ENCODE measurements around the gene PKNOX2.

The PKNOX2 gene

GRCh38 chr11:125267548-125267947 lies 103.0 kb downstream of the PKNOX2 start:
- no peak for DNase-seq

DNA sequence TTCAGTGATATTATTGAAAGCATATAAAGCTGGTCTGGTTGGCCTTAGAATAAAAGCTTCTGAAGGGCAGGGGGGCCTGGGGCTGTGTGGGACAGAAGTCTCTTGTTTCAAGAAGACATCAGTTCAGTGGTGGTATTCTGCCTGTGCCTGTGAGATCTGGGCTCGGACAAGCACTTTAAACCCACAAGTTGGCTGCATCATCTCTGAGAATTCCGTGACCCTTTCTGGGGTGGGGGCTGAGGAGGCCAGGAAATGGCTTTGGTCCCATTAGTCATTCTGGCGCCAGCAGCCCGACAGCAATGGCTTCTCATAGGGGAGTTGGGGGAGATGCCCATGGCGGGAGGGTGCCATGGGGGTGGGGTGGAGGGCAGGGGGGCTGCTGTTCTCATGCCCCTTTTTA lies 104.1 kb downstream of the PKNOX2 start:
- DNase-seq, result no peak

DNA sequence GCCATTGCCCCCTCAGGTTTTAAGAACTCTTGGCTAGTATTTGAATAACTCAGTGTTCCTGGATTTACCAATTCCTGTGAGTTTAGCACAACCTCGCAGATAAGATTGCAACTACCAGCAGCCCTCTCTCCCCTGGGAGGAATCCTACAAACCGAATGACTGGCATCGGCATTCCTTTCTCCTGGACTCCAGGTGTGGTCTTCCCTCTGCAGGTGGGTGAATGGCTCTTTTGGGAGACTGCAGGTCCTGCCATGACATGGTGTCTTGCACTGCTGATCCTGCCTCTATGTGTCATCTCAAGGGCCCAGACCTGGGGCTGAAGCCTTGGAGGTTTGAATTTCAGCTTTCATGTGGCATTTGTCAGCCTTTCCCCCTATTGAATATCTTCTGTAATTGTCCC lies 105.6 kb downstream of the PKNOX2 start:
- no peak for DNase-seq

GRCh38 chr11:125270711-125271110 lies 106.2 kb downstream of the PKNOX2 start:
- no peak for DNase-seq

- DNase-seq, result no peak
These were observed 107.0 kb downstream of the PKNOX2 start for GRCh38 chr11:125271483-125272091.

GRCh38 chr11:125272092-125272491 lies 107.5 kb downstream of the PKNOX2 start:
- DNase-seq, result no peak

DNA sequence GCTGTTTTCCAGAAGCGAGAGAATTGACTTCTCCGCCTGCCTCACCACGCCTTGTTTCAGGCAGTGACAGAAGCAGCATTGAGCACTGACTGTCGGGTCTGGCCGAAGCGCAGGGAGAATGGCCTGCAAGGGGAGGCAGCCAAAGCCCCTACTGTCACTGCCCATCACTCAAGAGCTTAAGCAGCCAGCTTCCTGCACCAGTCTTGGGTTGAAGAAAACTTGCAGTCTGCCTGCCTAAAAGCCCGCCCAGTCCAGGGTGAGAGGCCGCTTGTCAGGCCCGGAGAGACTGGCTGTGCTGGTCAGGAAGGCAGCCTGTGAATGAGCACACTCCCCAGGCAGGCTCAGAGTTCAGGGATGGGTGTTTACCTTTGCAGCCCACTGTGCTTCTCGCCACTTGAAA lies 108.3 kb downstream of the PKNOX2 start:
- no peak for DNase-seq

DNA sequence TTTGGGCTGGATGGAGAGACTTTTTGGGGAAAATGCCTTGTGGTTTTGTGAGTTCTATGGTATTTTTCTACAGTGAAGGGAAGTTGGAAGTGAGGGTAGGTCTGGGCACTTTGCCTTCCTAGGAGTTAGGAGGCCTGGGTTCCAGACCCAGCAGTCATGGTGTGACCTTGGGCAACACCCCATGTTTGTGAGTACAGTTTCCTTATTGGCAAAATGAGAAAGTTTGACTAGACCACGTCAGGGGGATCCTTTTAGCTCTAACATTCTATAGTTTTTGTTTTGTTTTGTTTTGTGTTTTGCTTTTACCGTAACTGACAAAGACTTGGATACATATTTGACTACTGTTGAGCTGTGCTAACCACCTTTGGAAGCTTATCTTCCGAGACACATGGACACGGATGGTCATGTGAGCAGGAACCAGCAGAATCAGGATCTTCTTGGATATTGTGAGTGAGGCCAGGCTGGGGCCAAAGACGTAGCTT lies 109.0 kb downstream of the PKNOX2 start:
- DNase-seq, result no peak

DNA sequence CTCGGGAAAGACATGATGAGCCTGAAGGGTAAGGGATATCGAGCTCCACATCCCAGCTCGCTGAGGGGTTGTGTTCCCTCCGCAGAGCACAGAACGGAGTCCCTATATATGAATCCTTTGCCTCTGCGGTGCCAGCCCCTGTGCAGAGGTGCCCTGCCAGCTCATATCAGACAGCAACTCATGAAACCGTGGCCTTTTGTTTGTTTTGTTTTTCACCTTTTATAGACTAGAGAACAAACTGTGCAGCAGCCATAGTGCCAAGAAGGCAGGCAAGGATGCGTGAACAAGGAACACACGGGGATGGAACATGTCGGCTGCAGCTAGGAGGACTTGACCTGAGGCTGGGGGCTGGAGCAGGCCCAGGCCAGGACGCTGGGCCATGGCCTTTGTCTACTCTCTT lies 109.8 kb downstream of the PKNOX2 start:
- DNase-seq, result no peak

- DNase-seq, result no peak
These were observed 110.2 kb downstream of the PKNOX2 start for GRCh38 chr11:125274774-125275173.

DNA sequence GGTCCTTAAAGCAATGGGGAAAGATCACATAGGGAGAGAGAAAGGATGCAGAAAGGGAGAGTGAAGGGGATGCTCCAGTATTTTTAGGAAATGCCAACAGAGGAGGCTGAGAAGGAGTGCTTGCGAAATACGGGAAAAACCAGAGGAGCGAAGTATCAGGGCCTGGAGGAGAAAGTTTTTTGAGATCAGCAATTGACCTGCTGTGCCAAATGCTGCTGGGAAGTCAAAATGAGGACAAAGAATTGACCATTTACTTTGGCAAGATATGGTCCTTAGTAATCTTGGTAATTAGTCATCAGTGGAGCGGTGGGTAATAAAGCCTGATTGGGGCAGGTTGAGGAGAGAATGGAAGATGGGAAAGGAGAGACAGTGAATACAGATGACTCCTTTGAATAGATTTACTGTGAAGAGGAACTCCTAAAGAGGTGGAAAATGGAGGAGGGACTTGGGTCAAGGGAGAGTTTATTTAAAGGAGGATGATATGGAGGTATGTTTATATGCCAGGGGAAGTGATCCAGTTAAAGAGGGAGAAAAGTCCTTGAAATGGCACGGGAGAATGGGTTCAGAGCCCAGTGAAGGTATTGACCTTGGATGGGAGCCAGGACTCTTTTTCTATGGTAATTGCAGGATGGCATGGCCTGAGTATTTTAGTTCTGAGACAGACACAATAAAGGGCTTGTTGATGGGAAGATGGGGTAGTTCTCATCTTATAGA lies 111.5 kb downstream of the PKNOX2 start:
- DNase-seq, result peak; percentile 3 to 13

- no peak for DNase-seq
These were observed 112.0 kb downstream of the PKNOX2 start for GRCh38 chr11:125276619-125276976.

DNA sequence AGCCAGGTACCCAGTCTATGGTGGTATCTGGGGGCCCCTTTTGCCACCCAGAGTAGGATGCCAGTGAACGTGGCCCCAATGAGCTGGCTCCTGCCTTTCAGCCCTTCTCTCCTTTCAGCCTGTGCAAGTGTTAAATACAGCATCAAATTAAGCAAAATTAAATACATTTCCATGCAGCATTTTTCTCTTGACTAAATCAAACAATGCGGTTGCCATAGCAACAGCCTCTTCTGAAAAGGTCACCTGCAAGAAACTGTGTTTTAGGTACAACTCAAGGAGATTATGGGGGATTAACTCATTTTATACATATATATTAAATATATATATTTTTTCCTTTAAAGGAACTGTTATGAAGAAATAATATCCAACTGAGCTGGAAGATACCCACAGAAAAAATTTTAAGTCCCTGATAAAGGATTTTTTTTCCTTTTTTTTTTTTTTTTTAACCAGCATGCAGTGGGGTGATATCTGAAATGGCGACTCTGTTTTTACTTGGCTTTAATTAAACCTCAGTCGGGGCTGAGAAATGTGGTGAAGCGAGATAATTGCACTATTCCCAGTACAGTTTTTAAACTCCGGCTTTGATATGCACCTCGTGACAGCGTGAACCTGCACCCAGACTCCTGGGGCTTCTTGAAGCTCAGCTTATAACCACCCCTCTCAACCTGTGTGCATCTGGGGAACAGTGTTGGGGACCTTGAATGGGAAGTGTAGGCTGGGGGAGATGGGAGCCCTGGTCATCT lies 115.3 kb downstream of the PKNOX2 start:
- no peak for DNase-seq

- DNase-seq, result no peak
These were observed 116.1 kb downstream of the PKNOX2 start for GRCh38 chr11:125280646-125281045.

DNA sequence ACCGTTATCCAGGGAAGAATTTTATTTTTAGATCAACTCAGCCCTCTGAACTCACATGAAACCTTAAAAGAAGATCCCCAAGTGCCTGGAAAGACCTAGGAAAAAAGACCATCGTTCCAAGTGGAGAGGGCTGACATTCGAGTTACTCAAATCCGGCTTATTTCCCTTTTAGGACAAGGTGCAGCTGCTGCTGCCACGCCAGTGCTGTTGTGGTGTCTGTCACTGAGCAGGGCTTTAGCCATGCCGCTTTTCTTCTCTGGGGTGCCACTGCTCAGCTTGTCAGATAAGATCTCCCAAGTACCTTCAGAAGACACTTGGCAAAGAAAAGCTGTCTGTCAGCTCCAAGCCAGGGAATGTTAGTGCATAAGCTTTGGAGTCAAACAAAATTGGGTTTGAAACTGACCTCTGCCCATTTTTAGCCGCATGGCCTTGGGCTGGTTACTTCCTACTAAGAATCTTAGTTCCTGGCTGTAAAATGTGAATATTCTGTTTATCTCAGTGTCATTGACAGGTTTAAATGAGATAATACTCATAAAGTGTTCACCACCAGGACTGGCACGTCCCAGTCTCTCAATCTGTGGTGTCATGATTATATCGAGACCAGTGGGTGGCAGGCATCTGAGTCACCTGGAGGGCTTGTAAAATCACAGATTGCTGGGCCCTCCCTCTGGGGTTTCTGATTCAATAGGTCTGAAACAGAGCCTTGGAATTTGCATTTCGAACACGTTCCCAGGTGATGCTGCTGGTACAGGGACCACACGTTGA lies 117.5 kb downstream of the PKNOX2 start:
- DNase-seq, result no peak

- DNase-seq, result no peak
These were observed 118.0 kb downstream of the PKNOX2 start for GRCh38 chr11:125282596-125282914.

DNA sequence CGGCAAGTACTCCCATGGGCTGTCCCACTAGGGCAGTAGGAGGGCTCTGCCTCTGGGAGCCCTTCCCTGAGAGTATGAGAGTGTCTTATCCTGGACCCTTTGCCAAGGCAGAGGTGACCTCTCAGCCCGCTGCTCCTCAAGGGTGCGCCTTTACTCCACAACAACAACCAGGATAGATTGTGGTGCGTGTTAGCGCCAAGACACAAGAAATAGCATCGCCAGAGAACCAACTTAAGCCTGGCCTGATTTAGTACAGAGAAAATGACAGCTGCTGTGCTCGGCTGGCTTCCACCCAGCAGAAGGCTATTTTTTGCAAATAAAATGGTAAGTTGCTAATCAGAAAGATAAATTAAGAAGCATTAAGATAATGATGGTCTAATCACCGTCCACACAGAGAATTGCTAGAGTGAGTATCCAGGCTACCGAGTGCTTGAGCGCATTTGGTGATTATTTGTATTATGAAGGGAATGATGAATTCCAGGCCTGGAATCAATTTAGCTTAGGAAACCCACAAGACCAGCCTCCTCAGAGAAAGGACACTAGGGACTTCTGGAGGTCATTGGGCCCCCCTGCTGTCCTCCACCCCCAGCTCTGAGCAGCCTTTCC lies 119.8 kb downstream of the PKNOX2 start:
- DNase-seq, result no peak

GRCh38 chr11:125285844-125286243 lies 121.3 kb downstream of the PKNOX2 start:
- no peak for DNase-seq

DNA sequence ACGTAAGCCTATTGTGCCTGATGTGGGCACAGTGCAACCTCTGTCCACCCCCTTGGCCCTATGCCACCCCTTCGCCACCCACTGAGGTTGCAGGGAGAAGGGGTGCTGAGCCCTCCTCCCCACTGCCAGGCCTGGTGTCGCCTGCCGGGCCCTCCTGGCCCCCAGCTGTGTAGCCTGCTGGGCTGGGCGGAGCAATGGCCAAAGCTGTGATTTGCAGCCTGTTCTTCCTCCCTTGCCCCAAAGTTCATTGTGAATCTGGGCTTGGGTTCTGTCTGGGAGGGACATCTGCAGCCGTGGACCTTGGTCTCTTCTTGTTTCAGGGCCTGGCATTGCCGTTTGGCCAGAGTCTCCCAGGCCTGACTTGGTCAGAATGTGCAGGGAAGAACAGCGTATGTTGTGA lies 121.9 kb downstream of the PKNOX2 start:
- DNase-seq, result no peak

DNA sequence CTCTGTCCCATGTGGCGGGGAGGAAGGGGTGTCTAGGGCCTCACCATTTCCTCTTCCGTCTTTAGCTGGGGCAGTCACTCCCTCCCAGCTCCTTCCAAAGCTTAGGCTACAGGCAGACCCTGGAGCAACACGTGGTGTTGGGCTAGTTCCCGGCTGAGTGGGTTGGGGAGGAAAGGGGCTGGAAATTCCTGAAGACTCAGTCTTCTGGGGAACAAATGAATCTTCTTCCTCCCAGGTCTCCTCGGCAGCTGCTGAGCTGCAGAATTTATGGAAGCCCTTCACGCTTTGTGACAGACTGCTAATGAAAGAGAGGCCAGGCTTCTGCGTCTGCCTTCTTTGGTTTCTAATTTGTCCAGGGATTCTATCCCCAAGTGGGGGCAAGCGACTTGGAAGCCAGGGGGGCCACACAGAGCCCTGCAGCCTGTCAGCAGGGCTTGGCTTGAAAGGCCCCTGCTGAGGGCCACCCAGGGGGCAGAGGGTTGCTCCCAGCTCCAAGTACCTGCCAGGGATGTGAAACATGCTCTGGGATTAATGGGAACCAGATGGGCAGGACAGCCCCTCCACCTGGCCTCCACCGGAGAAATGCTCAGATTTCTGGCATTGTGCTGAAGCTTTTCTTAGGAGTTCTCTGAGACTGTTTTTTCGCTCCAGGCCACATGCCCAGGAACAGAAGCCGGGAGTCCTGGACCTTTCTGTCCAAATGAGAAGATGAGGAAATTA lies 123.1 kb downstream of the PKNOX2 start:
- DNase-seq, result no peak

DNA sequence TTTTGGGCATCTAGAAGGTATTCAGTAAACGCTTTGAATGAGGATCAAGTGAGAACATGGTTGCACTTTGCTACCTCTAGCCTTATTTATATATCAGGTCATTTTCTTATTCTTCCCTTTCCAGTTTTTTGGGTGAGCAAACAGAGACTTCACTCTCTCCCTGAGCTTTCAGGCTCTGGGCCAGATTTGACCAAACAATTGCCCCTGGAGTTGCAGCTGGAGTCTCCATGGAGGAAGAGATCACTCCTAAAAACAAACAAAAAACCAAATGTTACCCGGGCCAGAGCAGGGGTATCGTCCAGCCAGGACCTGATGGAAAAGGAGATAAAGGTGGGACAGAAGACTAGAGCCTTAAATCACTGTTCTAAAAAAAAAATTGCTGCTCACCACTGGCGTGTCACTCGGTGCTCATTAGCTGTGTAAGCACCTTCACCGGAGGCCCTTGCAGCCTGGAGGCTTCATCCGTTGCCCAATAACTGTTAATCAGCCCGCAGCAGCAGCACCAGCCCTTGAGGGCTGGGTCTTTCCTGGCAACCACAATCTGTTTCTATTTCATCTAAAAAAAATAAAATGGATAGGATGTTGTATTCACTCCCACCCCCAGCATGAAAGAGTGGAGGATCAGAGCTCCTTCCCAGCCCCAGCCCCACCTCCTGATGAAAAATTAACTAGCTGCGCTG lies 125.0 kb downstream of the PKNOX2 start:
- DNase-seq, result no peak

GRCh38 chr11:125290263-125290662 lies 125.7 kb downstream of the PKNOX2 start:
- DNase-seq, result no peak

Measured in SHP77 (cell line).